ENCODE data around the gene HELQ. TPM values are rescaled to one million over a fixed set of nuclear protein-coding genes. Genes with fewer than 3 reads are reported as not detected.

The HELQ gene
- total and polyA plus RNA-seq, 4 donors = 5.8 to 10.0 (median 6.7) TPM

DNA sequence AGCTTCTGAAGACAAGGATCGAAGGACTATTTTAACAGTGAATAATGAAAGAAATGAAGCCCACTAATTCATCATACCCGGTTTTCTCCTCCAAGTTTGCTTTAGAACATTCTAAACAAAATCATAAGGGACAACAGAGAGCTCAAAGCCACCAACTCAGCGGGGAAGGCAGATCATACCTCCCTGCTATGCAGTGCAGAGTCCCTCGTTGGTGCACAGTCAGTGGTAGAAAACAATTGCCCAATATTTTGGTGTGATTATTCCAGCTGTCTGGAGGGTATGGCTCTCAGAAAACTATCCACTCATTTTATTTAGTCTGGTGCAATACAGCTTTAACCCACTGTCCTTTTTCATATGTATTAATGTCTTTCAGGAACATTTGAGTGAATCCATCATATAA lies 61.7 kb downstream of the HELQ start:
- TF ChIP-seq HNF4A (conservative IDR thresholded peaks at IDR 0.05) = no peak
- no peak for TF ChIP-seq FOXA2 (IDR thresholded peaks at IDR 0.05)
- no peak for TF ChIP-seq FOXA1 (IDR thresholded peaks at IDR 0.05)
- no peak for TF ChIP-seq GABPA (IDR thresholded peaks at IDR 0.05 in 1 of 2, conservative IDR thresholded peaks at IDR 0.05 in 1 of 2)
- TF ChIP-seq NR2F2 (IDR thresholded peaks at IDR 0.05) = no peak
- no peak for TF ChIP-seq JUND (IDR thresholded peaks at IDR 0.05)
- TF ChIP-seq ATF3 (IDR thresholded peaks at IDR 0.05) = no peak
- no peak for TF ChIP-seq REST (IDR thresholded peaks at IDR 0.05)
- no peak for TF ChIP-seq TAF1 (conservative IDR thresholded peaks at IDR 0.05)
- TF ChIP-seq, protein P1, sequence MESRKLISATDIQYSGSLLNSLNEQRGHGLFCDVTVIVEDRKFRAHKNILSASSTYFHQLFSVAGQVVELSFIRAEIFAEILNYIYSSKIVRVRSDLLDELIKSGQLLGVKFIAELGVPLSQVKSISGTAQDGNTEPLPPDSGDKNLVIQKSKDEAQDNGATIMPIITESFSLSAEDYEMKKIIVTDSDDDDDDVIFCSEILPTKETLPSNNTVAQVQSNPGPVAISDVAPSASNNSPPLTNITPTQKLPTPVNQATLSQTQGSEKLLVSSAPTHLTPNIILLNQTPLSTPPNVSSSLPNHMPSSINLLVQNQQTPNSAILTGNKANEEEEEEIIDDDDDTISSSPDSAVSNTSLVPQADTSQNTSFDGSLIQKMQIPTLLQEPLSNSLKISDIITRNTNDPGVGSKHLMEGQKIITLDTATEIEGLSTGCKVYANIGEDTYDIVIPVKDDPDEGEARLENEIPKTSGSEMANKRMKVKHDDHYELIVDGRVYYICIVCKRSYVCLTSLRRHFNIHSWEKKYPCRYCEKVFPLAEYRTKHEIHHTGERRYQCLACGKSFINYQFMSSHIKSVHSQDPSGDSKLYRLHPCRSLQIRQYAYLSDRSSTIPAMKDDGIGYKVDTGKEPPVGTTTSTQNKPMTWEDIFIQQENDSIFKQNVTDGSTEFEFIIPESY (IDR thresholded peaks at IDR 0.05) = no peak
- TF ChIP-seq SP1 (IDR thresholded peaks at IDR 0.05) = no peak
- TF ChIP-seq RXRA (IDR thresholded peaks at IDR 0.05) = no peak
- TF ChIP-seq EGR1 (IDR thresholded peaks at IDR 0.05; ENCODE audit: low read depth in 2 of 2) = no peak
- TF ChIP-seq RAD21 (IDR thresholded peaks at IDR 0.05) = no peak
- TF ChIP-seq, protein P2, sequence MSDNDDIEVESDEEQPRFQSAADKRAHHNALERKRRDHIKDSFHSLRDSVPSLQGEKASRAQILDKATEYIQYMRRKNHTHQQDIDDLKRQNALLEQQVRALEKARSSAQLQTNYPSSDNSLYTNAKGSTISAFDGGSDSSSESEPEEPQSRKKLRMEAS (IDR thresholded peaks at IDR 0.05) = no peak
- TF ChIP-seq HNF4G (IDR thresholded peaks at IDR 0.05) = no peak
- TF ChIP-seq YY1 (IDR thresholded peaks at IDR 0.05) = no peak
- Histone ChIP-seq H3K9me3 (ENCODE audit: control insufficient read depth in 4 of 4, low read length in 3 of 4) (no peaks in the 10 kb centered on the region), H3K27ac (ENCODE audit: low read depth in 1 of 2, low read length in 2 of 2) (no peak overlapping the region), H3K36me3 (ENCODE audit: control insufficient read depth in 4 of 4, insufficient read depth in 3 of 4, low read depth in 1 of 4, low read length in 3 of 4) (no peaks in the 10 kb centered on the region), H3K4me1 (ENCODE audit: control insufficient read depth in 4 of 4, insufficient read depth in 4 of 4, low read length in 3 of 4) (no peaks in the 10 kb centered on the region), H3K27me3 (ENCODE audit: control insufficient read depth in 4 of 4, insufficient read depth in 4 of 4, low read length in 3 of 4) (no peaks in the 10 kb centered on the region), H3K9ac (ENCODE audit: low read depth in 1 of 2, low read length in 2 of 2) (no peak overlapping the region), H3K4me3 (ENCODE audit: low read depth in 1 of 3, low read length in 3 of 3) (no peak overlapping the region)
- DNase-seq (ENCODE audit: low spot score) = no peak
- WGBS = 77% methylated on average over 4 of the region's 4 CpGs

DNA sequence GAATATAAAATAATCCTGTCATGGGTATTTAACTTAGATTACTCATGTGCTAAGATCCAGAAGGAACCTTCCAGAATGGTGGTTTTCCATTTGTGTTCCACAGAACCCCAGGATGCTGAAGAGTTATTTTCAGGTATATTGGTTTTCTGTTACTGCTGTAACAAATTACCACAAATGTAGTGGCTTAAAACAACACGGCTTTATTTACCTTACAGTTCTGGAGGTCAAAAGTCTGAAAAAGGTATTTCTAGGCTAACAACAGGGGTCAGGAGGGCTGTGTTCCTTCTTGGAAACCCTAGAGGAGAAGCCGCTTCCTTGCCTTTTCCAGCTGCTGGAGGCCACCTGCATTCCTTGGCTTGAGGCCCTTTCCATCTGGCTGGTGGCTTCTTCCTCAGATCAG lies 63.1 kb downstream of the HELQ start:
- H3K4me3 ChIP-seq (ENCODE audit: low read depth in 1 of 3, low read length in 3 of 3) = no peak overlapping the region
- H3K27ac ChIP-seq (ENCODE audit: low read depth in 1 of 2, low read length in 2 of 2) = no peak overlapping the region
- no peaks in the 10 kb centered on the region for H3K4me1 ChIP-seq (ENCODE audit: control insufficient read depth in 4 of 4, insufficient read depth in 4 of 4, low read length in 3 of 4)
- no peaks in the 10 kb centered on the region for H3K9me3 ChIP-seq (ENCODE audit: control insufficient read depth in 4 of 4, low read length in 3 of 4)
- no peak overlapping the region for H3K9ac ChIP-seq (ENCODE audit: low read depth in 1 of 2, low read length in 2 of 2)
- no peak for TF ChIP-seq NR2F2 (IDR thresholded peaks at IDR 0.05)
- TF ChIP-seq EGR1 (IDR thresholded peaks at IDR 0.05; ENCODE audit: low read depth in 2 of 2) = no peak
- TF ChIP-seq FOXA1 (IDR thresholded peaks at IDR 0.05) = no peak
- TF ChIP-seq, protein P1 (IDR thresholded peaks at IDR 0.05) = no peak
- TF ChIP-seq RAD21 (IDR thresholded peaks at IDR 0.05) = no peak
- no peak for TF ChIP-seq ATF3 (IDR thresholded peaks at IDR 0.05)
- TF ChIP-seq TAF1 (conservative IDR thresholded peaks at IDR 0.05) = no peak
- no peak for TF ChIP-seq HNF4A (conservative IDR thresholded peaks at IDR 0.05)
- no peak for TF ChIP-seq SP1 (IDR thresholded peaks at IDR 0.05)
- no peak for TF ChIP-seq JUND (IDR thresholded peaks at IDR 0.05)
- TF ChIP-seq, protein P2 (IDR thresholded peaks at IDR 0.05) = no peak
- TF ChIP-seq YY1 (IDR thresholded peaks at IDR 0.05) = no peak
- WGBS = 66% methylated on average over 2 of the region's 2 CpGs
- no peak for DNase-seq (ENCODE audit: low spot score)
- H3K27me3 ChIP-seq (ENCODE audit: control insufficient read depth in 4 of 4, insufficient read depth in 4 of 4, low read length in 3 of 4) = no peaks in the 10 kb centered on the region
- no peaks in the 10 kb centered on the region for H3K36me3 ChIP-seq (ENCODE audit: control insufficient read depth in 4 of 4, insufficient read depth in 3 of 4, low read depth in 1 of 4, low read length in 3 of 4)
